HT-29 (cell line): ENCODE results near the gene GPR33. TPM values are rescaled to one million over a fixed set of nuclear protein-coding genes. Genes with fewer than 3 reads are reported as not detected.
A peak's percentile ranks its signal among the peaks of the same experiment; 100 is the strongest.
"Not testable (repeated sequence)": the region's sequence is repeated elsewhere in the genome, so short reads cannot be mapped to it uniquely, and the experiment has no call there.

Experiments used
- DNase-seq: peaks from one replicate; pipeline ENCODE4 v3.0.0-alpha.2; 2015; ENCODE audit warnings: low spot score
- total RNA-seq: library from RNA; depleted of rRNA; stranded (reverse); fragments of >200 nt; shearing (Covaris generic); gene quantifications from 2 replicates; pipeline ENCODE4 v1.2.3, GENCODE V29; 2014; rRNA removed

The GPR33 gene
- total RNA-seq, 1 experiment from 2014 or later, result not detected

DNA sequence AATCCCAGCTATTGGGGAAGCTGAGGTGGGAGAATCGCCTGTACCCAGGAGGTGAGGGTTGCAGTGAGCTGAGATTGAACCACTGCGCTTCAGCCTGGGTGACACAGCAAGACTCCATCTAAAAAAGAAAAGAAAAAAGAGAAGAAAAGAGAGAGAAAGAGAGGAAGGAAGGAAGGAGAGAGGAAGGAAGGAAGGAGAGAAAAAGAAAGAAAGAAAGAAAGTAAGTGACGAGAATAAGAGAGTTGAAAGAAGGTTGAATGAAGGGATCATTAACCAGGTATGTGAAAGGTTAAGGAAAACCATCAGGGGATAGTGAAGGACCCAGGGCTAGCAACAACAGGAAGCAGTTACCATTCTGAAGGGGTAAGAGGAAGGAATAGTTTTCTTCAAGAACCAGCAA, 26.3 kb downstream of the GPR33 start:
- no peak for DNase-seq

DNA sequence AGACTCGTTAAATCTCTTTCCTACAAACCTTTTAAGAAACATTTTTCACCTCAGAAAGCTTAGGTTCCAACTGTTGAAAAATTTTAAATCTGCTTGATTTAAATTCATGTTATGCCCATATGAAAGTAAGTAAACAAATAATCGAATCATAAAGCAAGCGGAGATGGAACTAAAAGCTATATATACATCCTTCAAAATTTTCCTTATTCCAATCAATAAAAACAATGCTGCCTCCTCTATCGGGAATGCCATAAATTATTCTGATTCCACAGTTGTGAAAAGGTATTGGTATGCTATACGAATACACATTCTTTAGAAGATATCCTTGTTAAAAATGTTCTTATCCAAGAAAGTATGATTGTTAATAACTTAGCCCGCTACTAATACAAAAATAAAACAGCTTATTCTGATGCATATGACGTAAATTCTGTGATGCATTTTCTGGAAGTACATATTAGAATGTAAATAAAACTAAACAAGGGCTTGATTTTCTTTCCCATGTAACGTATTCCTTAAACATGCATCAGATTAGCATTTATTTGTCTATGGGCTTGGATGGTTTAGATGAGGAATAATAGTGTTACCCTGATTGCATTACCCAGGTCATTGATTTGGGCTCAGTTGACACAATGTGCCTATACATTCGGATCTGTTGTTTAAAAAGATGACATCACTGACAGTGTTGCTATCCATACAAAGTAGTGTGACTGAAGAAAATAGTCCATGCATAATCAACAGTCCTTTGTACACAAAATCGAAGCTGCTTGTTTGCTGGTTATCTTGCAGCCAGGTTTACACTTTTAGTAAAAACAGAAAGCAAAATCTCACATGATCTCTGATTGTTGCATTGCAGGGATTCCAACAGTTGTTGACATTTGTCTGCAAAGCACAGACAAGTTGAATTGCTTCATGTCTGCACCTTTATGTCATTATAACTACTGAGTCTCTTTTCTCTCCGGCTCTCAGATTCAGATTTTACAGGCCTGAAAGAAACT, 29.9 kb downstream of the GPR33 start:
- no peak for DNase-seq

GRCh38 chr14:31456841-31457664, 30.8 kb downstream of the GPR33 start, which contains the start of gene DTD2:
TSS of gene DTD2 (minus strand) at chr14:31457506. CDS start at chr14:31457393, 113 bp downstream.
- peak; percentile 94 for DNase-seq

DNA sequence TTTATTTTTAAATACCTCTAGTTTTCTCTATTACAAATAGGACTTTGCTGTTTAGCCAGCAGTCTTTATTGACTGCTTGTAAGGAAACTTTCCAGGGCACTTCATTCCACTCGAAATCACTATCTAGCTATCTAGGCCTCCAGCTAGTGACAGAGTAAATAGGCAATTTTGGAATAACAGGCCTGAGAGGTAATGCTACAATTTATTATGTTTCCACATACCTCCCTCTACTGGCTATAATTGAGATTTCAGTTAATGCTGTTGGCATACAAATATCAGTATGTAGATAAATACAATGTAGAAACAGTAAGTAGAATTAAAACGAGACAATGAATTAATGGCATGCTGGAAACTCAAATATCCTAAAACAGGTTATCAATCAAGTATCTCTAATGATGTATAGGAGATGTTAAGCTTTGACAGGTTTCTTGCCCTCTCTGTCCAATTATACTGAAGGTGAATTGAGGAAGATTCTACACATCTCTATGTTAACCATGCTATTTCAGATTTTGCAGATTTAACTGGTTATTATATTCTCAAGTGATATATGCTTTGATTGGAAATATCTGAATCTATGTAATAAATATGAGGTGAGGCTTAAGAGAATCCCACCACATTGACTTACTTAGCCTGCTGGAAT, 37.7 kb downstream of the GPR33 start:
- peak; percentile 50 for DNase-seq

- no peak for DNase-seq
Measured at GRCh38 chr14:31449136-31449535, 38.7 kb downstream of the GPR33 start.

GRCh38 chr14:31445703-31446102, 42.1 kb downstream of the GPR33 start:
- DNase-seq, result no peak

- DNase-seq, result no peak
Measured at GRCh38 chr14:31442284-31442683, 45.6 kb downstream of the GPR33 start.

DNA sequence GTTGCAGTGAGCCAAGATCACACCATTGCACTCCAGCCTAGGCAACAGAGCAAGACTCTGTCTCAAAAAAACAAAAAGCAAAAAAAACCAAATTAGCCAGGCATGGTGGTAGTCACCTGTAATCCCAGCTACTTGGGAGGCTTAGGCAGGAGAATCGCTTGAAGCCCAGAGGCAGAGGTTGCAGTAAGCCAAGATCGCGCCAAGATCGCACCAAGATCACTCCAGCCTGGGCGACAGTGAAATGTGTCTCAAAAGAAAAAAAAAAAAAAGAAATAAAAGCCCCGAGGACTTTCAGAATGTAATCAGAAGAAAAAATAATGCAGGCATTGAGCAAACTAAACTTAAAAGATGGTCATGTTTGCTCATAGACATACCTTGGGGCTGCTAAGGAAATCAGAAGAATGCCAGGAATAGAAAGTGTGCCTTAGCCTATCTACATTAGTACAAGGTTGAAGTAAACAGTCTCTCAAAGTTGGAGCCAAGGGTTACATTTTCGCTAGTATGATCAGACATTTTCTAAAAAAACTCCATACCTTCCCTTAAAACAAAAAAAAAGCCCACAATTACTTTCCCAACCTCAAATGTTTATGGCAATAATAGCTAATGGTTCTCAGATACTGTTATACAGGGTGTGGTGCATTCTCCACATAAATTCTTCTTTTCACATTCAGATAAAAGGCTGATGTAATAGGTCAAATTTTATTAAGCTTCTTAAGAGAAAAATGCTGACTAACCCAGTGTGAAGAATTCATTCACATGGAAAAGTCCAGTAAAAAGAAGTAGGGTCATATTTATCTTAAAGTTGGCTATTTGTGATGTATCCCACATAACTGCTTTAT, 46.3 kb downstream of the GPR33 start:
- no peak for DNase-seq

DNA sequence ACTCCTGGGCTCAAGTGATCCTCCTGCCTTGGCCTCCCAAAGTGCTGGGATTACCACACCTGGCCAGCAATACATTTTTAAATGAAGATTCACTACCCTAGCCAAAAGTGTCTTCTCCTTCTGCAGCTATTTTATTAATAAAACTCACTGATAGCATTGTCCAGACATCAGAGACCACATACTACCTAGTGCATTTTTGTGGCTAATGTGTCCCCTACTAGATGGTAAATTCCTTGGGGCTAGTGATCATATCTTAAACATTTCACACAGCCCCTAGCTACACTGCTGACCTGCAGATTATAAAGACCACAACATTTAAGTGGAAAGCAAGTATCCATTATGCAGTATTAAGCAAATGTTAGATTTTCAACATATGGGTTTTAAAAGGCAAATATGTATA, 47.6 kb downstream of the GPR33 start:
- DNase-seq, result no peak

DNA sequence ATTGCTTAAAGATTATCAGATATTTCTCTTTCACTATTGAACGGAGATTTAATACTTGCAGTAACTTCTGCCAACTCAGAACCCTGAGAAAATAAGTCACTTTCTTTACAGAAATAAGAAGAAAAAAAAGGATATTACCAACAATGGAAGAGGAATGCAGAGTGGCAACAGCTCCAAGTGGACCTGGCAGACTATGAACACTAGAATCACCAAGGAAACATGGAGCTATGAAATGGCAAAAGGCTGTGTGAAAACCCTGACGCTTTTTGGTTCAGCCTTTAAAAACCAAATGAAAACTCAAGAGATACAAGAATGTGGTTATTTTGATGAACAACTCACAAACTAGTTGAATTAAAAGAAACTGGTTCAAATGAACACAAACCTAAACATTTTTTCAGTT, 48.3 kb downstream of the GPR33 start:
- no peak for DNase-seq

DNA sequence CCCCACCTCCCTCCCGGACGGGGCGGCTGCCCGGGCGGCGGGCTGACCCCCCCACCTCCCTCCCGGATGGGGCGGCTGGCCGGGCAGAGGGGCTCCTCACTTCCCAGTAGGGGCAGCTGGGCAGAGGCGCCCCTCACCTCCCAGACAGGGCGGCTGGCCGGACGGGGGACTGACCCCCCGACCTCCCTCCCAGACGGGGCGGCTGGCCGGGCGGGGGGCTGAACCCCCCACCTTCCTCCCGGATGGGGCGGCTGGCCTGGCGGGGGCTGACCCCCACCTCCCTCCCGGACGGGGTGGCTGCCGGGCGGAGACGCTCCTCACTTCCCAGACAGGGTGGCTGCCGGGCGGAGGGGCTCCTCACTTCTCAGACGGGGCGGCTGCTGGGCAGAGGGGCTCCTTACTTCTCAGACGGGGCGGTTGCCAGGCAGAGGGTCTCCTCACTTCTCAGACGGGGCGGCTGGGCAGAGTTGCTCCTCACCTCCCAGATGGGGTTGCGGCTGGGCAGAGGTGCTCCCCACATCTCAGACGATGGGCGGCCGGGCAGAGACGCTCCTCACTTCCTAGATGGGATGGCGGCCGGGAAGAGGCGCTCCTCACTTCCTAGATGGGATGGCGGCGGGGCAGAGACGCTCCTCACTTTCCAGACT, 50.7 kb downstream of the GPR33 start:
- DNase-seq, result not testable (repeated sequence)

GRCh38 chr14:31435276-31435675, 52.6 kb downstream of the GPR33 start:
- DNase-seq, result no peak

Other genes with a start within 250 kb of the GPR33 start
- 4.1 and 5.8 TPM in 2 replicates for gene HEATR5A, start 67.5 kb downstream of the GPR33 start, total RNA-seq
- gene DTD2, start 30.5 kb downstream of the GPR33 start, total RNA-seq, result 7.2 and 12.3 TPM in 2 replicates
- 4.4 and 4.6 TPM in 2 replicates for gene NUBPL, start 73.4 kb upstream of the GPR33 start, total RNA-seq